Prostate gland (tissue), 2 donors: ENCODE data around the gene CTNNAL1.

ENCODE experiments used
- CTCF ChIP-seq, 4 experiments: fragments of 200-600 bp in 2 of 4; fragments of 450-650 bp in 2 of 4; sonication (generic) in 2 of 4; IDR thresholded peaks; 1 replicate in 3 of 4; 2 replicates in 1 of 4; pipeline ENCODE4 v1.5.1; 2016 to 2019; ENCODE audit warnings: antibody characterized with exemption in 4 of 4, mild to moderate bottlenecking in 2 of 4, moderate library complexity in 2 of 4
- POLR2AphosphoS5 ChIP-seq: sonication (generic); formaldehyde crosslinking; IDR thresholded peaks from one replicate; pipeline ENCODE4 v1.6.1; 2017; ENCODE audit warnings: antibody characterized with exemption

- TF ChIP-seq CTCF (IDR thresholded peaks at IDR 0.05) (no peak), POLR2AphosphoS5 (no peak)
Measured at GRCh38 chr9:108994695-108995094, 18.6 kb downstream of the CTNNAL1 start.
